Astrocyte of the cerebellum (primary cell): ENCODE data around the gene MSMB.
"Not testable (repeated sequence)": the region's sequence is repeated elsewhere in the genome, so short reads cannot be mapped to it uniquely, and the experiment has no call there.

Experiments
- DNase-seq: peaks from one replicate; pipeline ENCODE4 v3.0.0-alpha.2; 2011; ENCODE audit warnings: low read depth
- H3K4me3 ChIP-seq: 2 replicates; pipeline ENCODE4 v1.5.1; 2011; ENCODE audit warnings: mild to moderate bottlenecking, low read depth, low read length, moderate library complexity
- in situ Hi-C: cut with HindIII; loops from 2 replicates; pipeline ENCODE4 v1.10.0; 2017; ENCODE audit warnings: low sequenced_read_pairs
- TF ChIP-seq, protein P1 (sequence below): IDR thresholded peaks from 2 replicates; pipeline ENCODE4 v1.5.1; 2012; ENCODE audit warnings: low read length, low read depth, moderate library complexity, mild to moderate bottlenecking; ENCODE audit errors: missing control alignments

The MSMB gene, protein sequence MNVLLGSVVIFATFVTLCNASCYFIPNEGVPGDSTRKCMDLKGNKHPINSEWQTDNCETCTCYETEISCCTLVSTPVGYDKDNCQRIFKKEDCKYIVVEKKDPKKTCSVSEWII

DNA sequence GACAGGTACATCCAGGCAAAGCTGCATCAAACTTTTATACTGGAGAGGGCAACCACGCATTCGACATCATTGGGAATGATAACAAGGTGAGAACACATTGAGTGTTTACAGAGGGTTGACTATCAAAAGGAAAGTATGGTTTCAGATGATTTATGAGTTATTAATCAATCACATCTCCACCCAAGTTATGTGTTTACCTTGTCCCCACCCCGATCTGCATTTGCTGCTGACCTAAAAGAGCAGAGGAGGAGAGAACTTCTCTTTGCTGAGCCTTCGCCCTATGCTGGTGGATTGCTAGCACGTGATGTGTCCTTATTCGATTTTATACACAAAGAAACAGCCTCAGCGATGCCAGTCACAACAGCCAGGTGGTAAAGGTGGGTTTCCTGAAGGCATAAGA is at the start of gene MSMB:
TSS of gene MSMB (minus strand) at position 9 of the 400 bp plus-strand sequence. CDS start 32 bp downstream, outside the sequence.
- in situ Hi-C loops = no loop called here
- H3K4me3 ChIP-seq = no peak within 1 kb of the TSS
- DNase-seq = no peak
- TF ChIP-seq, protein P1, sequence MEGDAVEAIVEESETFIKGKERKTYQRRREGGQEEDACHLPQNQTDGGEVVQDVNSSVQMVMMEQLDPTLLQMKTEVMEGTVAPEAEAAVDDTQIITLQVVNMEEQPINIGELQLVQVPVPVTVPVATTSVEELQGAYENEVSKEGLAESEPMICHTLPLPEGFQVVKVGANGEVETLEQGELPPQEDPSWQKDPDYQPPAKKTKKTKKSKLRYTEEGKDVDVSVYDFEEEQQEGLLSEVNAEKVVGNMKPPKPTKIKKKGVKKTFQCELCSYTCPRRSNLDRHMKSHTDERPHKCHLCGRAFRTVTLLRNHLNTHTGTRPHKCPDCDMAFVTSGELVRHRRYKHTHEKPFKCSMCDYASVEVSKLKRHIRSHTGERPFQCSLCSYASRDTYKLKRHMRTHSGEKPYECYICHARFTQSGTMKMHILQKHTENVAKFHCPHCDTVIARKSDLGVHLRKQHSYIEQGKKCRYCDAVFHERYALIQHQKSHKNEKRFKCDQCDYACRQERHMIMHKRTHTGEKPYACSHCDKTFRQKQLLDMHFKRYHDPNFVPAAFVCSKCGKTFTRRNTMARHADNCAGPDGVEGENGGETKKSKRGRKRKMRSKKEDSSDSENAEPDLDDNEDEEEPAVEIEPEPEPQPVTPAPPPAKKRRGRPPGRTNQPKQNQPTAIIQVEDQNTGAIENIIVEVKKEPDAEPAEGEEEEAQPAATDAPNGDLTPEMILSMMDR = no peak

DNA sequence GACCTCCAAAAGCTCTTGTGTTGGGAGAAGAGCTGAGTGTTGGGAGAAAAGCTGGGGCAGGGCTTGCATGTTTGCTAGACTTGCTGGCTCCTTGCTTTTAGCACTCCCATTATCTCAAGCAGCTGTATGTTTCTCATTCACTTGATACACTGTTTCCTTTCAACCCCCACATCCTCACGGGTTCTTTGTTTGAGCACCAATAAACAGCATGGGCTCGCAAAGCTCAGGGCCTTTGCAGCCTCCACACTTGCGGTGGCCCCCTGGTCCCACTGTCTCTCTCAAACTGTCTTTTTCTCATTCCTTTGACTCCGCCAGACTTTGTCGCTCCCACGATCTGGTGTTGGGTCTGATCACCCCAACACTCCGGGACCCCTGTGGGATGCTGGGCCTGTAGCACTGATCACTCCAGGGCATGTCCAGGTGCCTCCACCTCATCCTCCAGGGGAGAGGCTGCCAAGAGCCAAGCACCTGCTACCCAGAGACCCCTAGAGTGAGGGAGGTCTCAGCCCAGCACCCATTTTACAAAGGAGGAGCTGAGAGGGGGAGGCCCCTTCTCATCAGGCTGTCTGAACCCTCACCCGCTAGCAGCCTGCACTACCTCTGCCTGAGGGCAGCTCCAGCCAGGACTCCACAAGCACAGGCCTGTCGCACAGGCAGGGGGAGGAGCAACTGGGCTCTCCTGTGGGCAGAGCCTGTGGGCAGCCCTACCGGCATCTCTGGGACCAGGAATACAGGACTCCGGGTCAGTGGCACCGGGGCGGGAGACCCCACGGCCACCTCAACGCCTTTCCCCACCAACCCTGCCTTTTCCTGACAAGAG is 49.1 kb upstream of the MSMB start:
- TF ChIP-seq, protein P1 = no peak
- no peak for DNase-seq
- in situ Hi-C loops = no loop called here
- no peak overlapping the region for H3K4me3 ChIP-seq

DNA sequence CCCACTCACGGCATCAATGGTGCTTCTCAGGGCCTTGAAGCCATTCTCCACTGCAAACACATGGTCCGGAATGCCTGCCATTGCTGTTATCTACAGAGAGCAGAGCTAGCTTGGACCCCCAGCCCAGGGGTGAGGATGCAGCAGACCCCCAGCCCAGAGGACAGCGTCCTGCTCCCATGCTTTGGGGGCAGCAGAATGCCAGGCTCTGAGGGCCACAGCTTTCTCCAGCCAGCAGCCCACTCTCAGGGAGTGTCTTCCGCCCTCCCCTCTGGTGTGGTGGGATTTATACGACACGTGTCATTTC is 48.1 kb upstream of the MSMB start:
- TF ChIP-seq, protein P1 = no peak
- in situ Hi-C loops = no loop called here
- no peak overlapping the region for H3K4me3 ChIP-seq
- DNase-seq = no peak

DNA sequence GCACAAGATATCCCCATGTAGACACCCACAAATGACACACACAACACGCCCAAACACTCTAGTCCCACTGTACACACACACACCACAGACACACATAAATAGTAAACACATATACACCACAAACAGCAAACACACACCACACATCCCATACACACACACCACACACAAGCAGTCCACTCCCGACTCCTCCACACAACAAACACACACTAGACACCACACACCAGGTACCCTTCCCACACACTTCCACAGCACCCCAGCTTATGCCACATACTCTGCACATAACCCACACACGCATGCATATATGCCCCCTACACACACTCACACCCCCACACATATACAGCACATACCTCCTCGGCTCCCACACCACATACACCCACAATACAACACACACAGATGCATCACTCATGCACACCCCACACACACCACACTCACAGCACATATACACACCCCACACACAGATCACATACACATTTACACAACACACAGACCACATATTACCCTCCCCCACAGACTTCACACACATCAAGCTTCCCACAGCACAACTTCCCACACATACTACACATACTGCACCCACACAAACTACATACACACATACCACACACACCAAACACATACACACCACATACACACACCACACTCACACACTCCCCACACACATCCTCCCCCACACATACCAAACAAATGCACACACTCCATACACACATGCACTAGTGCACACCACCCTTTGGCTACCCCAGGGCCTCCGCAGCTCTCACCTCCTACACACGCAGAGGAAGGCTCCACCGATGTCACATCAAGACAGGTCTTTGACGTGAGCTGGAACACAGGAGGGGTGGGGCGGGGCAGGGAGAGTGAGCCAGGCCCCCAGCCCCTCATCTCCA is 47.5 kb upstream of the MSMB start:
- H3K4me3 ChIP-seq, DNase-seq, in situ Hi-C loops: not testable (repeated sequence)

DNA sequence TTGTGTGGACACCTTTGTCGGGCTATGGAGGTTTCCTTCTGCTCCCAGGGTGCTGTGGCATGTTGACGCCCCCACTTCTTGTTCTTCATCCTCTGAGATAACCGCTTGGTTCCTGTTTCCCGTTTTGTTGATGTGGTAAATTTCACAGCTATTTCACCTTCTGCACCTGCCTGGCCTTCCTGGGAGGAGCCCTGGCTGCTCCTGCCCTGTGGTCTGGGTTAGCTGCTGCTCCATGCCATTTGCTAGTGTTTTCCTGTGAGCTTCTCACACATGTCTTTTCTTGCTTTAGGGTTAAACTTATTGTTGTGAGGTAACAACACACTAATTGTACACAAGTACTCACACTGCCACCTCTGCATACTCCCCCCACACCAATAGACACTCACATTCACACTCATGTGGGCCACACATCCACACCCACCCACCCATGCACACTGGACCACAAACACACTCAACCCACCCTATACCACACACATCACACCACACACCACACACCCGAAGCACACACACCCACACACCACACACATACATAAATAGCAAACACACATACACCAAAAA is 46.5 kb upstream of the MSMB start:
- H3K4me3 ChIP-seq = no peak overlapping the region
- no peak for DNase-seq
- TF ChIP-seq, protein P1 = no peak
- in situ Hi-C loops = no loop called here

DNA sequence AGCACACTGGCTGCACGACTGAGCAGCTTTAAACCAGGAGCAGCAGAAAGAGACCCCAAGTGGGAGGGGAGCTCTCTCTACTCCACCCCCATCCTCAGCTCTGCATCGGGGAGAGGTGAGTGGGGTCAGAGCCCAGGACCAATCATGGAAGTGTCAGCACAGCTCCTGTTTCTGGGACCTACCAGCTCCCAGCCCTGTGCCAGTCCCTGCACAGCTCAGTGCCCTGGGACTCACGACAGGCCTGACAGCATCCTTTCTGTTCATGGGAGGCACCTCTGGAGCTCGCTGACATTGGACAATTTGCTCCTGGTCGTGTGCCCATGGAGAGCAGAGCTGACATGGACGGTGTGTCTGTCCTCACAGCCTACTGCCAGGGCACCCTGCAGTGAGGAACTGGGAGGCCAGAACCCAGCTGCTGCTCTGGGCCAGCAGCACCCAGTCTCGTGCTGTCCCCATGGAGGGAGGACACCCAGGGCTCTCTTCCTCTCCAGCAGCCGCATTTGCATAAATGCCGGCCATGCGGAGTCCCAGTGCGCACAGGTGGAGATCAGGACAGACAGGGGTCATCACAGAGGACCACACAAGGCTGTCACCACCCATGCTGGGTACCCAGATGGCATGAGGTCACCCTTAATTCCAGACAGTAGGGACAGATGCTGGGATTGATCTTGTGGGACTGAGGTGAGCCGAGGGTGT is 45.9 kb upstream of the MSMB start:
- in situ Hi-C loops = no loop called here
- H3K4me3 ChIP-seq = no peak overlapping the region
- TF ChIP-seq, protein P1 = no peak
- no peak for DNase-seq
